NCI-H748 (cell line): Measurements from ENCODE around the gene TEX26.

Experiments
- DNase-seq: peaks from one replicate; lab custom pipeline; 2025; ENCODE audit not compliant: unreplicated experiment; lab: John Stamatoyannopoulos, UW

Gene TEX26

DNA sequence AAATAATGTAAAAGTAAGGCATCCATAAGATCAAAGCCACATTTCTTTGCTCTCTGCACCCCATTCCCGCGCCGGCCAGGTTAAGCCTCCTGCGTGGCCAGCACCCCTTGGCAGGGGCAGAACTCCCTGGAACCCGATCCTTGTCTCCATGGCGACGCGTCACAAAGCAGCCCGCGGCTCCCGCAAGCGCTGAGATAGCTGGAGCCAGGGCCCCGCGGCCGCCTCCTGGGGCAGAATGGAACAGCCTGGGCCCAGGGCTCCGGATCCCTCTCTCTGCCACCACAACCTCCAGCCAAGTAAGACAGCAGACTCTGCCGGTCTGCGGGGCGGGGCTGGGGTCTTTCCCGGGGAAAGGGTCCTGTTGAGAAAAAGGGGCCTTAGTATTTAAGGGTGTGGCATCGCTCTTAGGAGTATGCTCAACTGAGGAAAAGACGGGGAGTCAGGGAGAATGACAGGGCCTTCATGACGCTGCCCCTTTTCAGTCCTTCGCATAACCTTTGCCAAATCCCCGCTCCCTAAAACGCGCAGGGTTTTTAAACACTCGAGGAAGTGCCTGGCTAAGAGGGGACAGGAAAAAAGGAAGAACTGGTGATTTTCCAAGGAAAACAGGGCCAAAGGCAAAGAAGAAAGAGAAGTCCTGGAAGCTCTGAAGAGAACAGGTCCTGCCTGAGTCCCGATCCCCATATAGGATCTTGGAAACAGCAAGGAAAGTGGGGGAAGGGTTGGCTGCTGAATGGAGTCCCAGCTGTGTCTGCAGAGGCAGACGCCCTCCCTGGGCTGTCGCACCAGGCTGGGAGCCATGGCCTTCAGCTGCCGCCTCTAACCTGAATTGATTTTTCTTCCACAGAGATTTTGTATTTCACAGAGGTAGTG, at the start of gene TEX26:
TEX26 (plus strand) TSS at position 176 of the 873 bp plus-strand sequence; CDS start at position 236, 60 bp downstream.
- DNase-seq, result peak; percentile 37

- no peak for DNase-seq
Observed at GRCh38 chr13:30882996-30883766, 49.3 kb upstream of the TEX26 start.

GRCh38 chr13:30884543-30884942, 47.9 kb upstream of the TEX26 start:
- DNase-seq, result peak; percentile 85

DNA sequence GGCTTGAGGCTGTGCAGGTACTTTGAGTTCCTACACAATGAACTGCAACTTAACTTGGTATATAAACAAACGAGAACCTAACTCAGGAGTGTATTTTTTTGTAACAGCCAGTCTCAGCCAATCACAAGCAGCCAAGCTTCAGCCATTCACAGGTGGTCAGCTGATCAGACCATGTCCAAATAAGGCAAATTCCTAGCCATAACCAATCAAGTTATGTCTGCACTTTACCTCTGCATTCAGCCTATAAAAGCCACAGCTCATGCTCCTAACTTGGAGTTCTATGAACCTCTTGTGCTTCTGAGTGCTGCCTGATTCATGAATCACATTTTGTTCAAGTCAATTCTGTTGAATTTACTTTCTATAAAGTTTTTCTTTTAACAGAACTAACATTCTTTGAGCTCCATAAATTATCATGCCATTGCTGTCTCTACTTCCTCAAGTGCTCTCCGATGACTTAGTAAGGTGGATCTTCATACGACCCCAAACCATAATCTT, 43.2 kb upstream of the TEX26 start:
- DNase-seq, result no peak

- DNase-seq, result peak; percentile 62
Observed at GRCh38 chr13:30892966-30893365, 39.5 kb upstream of the TEX26 start.

DNA sequence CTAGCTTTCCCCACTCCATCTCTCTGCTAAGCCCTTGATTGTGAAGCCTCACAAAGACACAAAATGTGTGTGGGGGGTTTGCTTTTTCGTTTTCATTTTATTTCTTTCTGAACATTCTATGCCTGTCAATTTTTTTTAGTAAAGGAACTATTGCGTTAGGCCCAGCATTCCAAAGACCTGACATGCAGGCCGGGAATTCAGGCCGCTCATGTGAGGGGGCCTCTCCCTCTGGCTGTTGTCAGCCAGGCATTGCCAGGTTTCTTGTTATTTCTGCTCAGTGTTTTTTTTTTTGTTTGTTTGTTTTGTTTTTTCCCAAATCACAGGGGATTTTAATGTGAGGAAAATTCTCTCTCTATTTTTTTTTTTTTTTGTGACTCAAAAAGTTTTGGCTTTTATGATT, 36.7 kb upstream of the TEX26 start:
- no peak for DNase-seq

DNA sequence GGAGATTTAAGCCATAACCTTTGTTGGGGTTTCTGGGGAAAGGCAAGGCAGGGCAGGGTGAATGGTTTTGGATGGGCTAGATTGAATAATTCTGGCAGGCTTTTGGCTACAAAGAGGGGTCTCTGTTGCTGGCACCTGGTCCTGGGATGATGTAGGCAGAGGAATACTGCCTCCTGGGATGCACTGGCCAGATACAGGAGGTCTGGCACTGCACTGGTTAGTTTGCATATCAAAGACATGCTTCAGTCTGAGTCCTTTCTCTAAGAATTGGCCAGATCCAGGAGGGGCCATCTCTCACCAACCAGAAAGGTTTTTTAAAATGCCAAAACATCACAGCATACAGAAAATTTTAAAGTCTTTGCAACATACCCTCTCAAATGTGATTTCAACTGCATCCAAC, 34.4 kb upstream of the TEX26 start:
- DNase-seq, result no peak

DNA sequence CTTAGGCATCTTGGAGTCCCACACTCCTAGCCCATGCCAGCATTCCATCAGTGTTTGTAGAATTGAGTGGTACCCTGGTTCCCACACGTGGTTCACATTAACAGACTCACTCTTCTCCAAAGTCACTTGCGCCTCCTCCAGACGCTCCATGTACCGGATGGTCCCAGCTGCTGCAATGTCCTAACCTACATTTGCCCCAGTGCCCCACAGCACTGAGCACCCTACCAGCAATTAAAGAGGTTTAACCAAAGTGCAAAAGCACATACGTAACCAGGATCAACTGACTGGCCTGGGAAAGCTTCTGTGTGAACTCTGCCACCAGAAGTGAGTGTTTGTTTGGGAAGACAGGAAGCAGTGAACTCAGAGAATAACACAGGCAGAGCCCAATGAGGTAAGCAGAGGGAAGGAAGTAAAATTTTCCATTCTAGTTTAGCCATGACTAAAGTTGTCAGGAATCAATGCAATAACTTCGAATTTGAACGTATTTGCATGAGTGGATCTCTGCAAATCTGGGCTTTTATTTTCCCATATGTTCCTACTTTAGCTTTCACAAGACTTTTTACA, 33.7 kb upstream of the TEX26 start:
- no peak for DNase-seq

DNA sequence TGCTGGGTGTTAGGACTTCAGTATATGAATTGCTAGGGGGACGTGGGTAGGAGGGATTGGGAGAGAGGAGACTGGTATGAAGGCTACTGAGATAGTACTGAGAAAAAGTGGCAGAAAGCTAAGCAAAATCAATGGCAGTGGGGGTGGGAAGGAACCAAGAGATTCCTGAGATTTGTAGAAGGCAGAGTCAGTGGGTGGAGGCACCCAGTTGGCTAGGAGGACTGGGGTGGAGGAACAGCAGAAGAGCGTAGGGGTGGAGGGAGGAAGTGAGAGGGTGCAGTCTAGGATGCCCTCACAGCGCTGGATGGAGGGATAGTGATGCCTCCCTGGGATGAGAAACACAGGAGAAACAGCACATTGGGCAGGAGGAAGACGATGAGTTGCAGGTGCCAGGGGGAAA, 32.0 kb upstream of the TEX26 start:
- DNase-seq, result no peak

GRCh38 chr13:30900952-30901749, 31.3 kb upstream of the TEX26 start:
- no peak for DNase-seq

DNA sequence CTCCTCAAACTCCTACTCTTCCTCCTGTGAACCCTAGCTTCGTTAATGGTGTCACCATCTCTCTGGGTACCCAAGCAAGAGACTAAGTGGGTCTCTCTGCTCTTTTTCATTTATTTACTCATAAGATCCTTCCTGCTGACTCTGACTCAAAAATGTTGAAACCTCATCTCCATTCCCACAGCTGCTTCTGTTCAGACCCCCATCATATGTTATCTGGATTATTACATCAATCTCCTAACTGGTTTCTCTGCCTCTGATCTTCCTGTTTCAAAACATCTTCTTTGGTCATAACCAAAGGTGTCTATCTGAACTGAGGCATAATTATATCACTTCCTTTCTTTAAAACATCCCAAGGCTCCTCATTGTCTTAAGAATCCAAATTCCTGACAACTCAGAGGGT, 28.4 kb upstream of the TEX26 start:
- DNase-seq, result no peak

GRCh38 chr13:30905932-30906383, 26.5 kb upstream of the TEX26 start, which contains the start of gene MEDAG:
Gene MEDAG, plus strand, starts transcription at chr13:30906271. Its CDS starts 245 bp downstream, at chr13:30906516.
- DNase-seq, result no peak

GRCh38 chr13:30906411-30907051, 25.9 kb upstream of the TEX26 start:
- DNase-seq, result peak; percentile 78

DNA sequence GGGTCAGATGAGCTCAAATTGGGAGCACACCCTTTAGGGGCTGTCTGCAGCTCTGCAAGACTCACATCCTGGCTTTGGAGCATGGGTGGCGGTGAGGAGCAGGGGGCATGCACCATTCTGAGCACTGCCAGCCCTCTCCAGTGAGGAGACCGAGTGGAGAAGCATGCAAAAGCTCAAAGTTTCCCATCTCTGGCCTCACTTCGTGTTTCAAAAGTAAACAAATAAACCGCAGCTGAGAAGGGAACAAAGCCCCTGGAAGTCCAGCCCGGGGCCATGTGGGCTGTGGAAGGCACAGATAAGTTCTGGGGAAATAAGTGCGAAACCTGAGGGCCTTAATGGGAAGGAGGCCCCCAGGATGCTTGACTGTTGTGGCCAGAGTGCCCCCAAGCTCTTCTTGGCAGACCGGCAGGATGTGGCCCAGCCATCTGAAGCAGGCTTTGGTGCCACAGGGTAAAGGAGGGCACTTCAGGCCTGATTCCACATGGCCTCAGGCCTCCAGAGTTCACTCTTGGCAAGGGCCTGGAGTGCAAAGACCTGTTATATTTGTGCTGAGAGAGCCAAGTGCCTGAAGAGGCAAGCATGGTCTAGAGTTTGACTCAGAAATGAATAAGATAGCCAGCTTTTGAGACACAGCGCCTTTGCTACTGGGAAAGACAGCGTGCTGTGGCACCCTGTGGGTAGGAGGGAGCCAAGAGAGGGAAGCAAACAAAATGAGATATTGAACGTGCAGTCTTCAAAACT, 25.2 kb upstream of the TEX26 start:
- no peak for DNase-seq

GRCh38 chr13:30908416-30908980, 24.0 kb upstream of the TEX26 start:
- DNase-seq, result no peak

DNA sequence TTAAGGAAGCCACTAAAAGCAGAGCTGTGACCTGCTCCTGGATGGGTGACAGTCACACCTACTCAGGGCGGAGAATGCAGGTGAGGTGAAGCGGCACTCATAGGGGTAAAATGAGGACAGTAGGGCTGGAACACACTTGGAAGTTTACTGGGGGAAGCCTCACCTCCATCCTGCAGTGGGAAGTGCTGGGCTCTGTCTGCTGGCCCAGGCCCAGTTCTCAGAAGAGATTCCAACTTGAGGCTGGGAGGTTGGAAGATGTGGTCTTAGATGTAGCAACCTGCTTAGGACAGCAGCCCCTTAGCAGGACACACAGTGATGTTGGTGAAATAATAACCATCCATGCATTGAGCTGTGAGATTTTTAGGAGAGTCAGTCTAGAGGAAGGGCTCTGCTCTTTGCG, 21.8 kb upstream of the TEX26 start:
- no peak for DNase-seq

DNA sequence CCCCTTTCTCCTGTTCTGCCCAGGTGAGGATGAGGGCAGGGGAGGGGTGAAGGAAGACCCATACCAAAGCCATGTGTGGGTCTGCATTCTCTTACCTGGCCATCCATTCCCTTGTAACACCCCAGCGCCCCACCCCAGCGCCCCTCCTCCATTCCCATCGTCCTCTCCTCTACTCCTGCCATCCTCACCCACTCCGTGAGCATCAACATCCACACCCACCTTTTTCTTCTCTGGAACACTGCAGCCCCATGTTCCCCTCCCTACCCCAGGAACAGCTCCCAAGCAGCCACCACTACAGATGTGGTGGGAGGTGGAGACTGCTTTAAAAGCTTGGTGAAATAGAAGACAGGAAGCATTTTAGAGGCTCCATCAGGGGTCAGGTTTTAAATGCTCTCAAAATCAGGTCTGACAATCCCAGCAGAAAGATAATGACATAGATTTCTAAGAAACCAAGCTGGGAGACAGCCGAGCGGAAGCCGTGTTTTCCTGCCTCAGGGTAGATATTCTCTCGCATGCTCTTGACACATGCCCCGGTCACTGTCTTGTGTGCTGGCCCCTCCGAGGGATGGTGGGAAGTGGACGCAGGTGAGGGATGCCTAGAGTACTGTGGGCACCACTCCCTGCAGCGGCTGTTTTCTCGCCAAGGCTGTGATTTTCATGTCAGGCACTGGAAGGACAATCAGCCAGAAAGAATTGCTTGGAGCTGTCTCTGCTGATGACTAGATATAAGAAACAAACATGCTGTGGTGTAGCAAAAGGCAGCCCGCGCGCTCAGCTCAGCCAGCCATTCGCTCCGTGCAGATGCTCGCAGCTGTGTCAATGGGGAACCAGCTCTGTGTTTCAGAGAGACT, 16.5 kb upstream of the TEX26 start:
- DNase-seq, result peak; percentile 70

- no peak for DNase-seq
Observed at GRCh38 chr13:30916991-30917390, 15.5 kb upstream of the TEX26 start.
